Fibroblast of lung (primary cell): ENCODE results near the gene KRTAP9-9. TPM values are rescaled to one million over a fixed set of nuclear protein-coding genes. Genes with fewer than 3 reads are reported as not detected.
"Not testable (repeated sequence)": the region's sequence is repeated elsewhere in the genome, so short reads cannot be mapped to it uniquely, and the experiment has no call there.

Experiments
- DNase-seq, 2 donors: peaks; one replicate each; pipeline versions ENCODE4 v3.0.0 to v3.0.0-alpha.2; 2010; ENCODE audit warnings: low read depth in 2 of 2
- H2AFZ ChIP-seq: 2 replicates; pipeline ENCODE4 v1.5.1; 2012; ENCODE audit warnings: low read length, control low read depth, inconsistent platforms
- H3K27ac ChIP-seq: 2 replicates; pipeline ENCODE4 v1.5.1; 2011; ENCODE audit warnings: low read length, control low read depth; ENCODE audit not compliant: insufficient read depth
- H3K27me3 ChIP-seq: 2 replicates; pipeline ENCODE4 v1.5.1; 2011; ENCODE audit warnings: mild to moderate bottlenecking, low read length; ENCODE audit not compliant: control insufficient read depth, insufficient read depth
- H3K36me3 ChIP-seq: 2 replicates; pipeline ENCODE4 v1.5.1; 2011; ENCODE audit warnings: low read length; ENCODE audit not compliant: control insufficient read depth, insufficient read depth
- H3K4me1 ChIP-seq: 2 replicates; pipeline ENCODE4 v1.5.1; 2011; ENCODE audit warnings: low read length; ENCODE audit not compliant: control insufficient read depth, insufficient read depth; ENCODE audit errors: extremely low read depth
- H3K4me2 ChIP-seq: 2 replicates; pipeline ENCODE4 v1.5.1; 2011; ENCODE audit warnings: low read length, control low read depth; ENCODE audit not compliant: insufficient read depth; ENCODE audit errors: extremely low read depth
- H3K4me3 ChIP-seq, 4 experiments: fragments of 200-600 bp in 1 of 4; sonication (generic) in 1 of 4; replicated peaks in 1 of 4; 2 replicates each; pipeline ENCODE4 v1.5.1; 2011 to 2016; ENCODE audit warnings: low read length in 4 of 4, low read depth in 3 of 4, mild to moderate bottlenecking in 3 of 4, control low read depth in 2 of 4, inconsistent platforms in 1 of 4, mixed read lengths in 1 of 4; ENCODE audit not compliant: insufficient read depth in 1 of 4; ENCODE audit errors: control extremely low read depth in 1 of 4
- H3K79me2 ChIP-seq: 2 replicates; pipeline ENCODE4 v1.5.1; 2012; ENCODE audit warnings: mild to moderate bottlenecking, low read length, inconsistent platforms; ENCODE audit not compliant: control insufficient read depth, insufficient read depth
- H3K9ac ChIP-seq: 2 replicates; pipeline ENCODE4 v1.5.1; 2011; ENCODE audit warnings: mild to moderate bottlenecking, low read length, control low read depth; ENCODE audit not compliant: insufficient read depth
- H3K9me3 ChIP-seq: 2 replicates; pipeline ENCODE4 v1.5.1; 2012; ENCODE audit warnings: low read depth, low read length; ENCODE audit not compliant: control insufficient read depth, insufficient read depth
- H4K20me1 ChIP-seq: 2 replicates; pipeline ENCODE4 v1.5.1; 2011; ENCODE audit warnings: low read length; ENCODE audit not compliant: control insufficient read depth, insufficient read depth; ENCODE audit errors: extremely low read depth
- CTCF ChIP-seq, 2 donors: IDR thresholded peaks in 1 of 2; conservative IDR thresholded peaks in 1 of 2; 1 replicate in 1 of 2; 2 replicates in 1 of 2; pipeline ENCODE4 v1.5.1; 2011 to 2012; ENCODE audit warnings: low read length in 2 of 2, control low read depth in 1 of 2, inconsistent platforms in 1 of 2, low read depth in 1 of 2, mild to moderate bottlenecking in 1 of 2
- EZH2 ChIP-seq: IDR thresholded peaks from 2 replicates; pipeline ENCODE4 v1.5.1; 2012; ENCODE audit warnings: low read length, control low read depth, mild to moderate bottlenecking; ENCODE audit errors: missing control alignments
- polyA plus RNA-seq, 2 donors: library from polyadenylated mRNA; depleted of rRNA in 1 of 2; stranded (reverse) in 1 of 2; unstranded in 1 of 2; fragments of >200 nt; gene quantifications; 2 replicates each; pipeline ENCODE4 v1.2.1, GENCODE V29; 2011 to 2012; ENCODE audit warnings: missing spikeins in 1 of 2
- total RNA-seq: library from RNA; depleted of rRNA; stranded (reverse); fragments of >200 nt; gene quantifications from 2 replicates; pipeline ENCODE4 v1.2.1, GENCODE V29; 2014

Gene KRTAP9-9
- total and polyA plus RNA-seq, 2 donors (not counting 1 experiment from before 2014, with no cell fraction given): not detected

- no peak for DNase-seq
- Histone ChIP-seq H3K4me2 (no peak overlapping the region), H4K20me1 (no peaks in the 10 kb centered on the region), H3K4me1 (no peaks in the 10 kb centered on the region), H3K9ac (no peak overlapping the region), H3K9me3 (no peaks in the 10 kb centered on the region), H3K4me3 (no peak overlapping the region), H2AFZ (no peak overlapping the region), H3K79me2 (no peaks in the 10 kb centered on the region), H3K27ac (no peak overlapping the region), H3K36me3 (no peaks in the 10 kb centered on the region), H3K27me3 (peaks cover 3% of the 10 kb centered on the region)
- no peak for TF ChIP-seq EZH2
- TF ChIP-seq CTCF (conservative IDR thresholded peaks at IDR 0.05 in 1 of 2, IDR thresholded peaks at IDR 0.05 in 1 of 2; ENCODE audit: low read depth in 1 of 2, low read length in 2 of 2): no peak
Measured at GRCh38 chr17:41264599-41264998, 9.4 kb downstream of the KRTAP9-9 start.

- Histone ChIP-seq H3K4me1 (no peaks in the 10 kb centered on the region), H3K4me3 (no peak within 1 kb of the TSS), H3K9ac (no peak within 1 kb of the TSS), H3K36me3 (no peaks in the 10 kb centered on the region), H3K4me2 (no peak within 1 kb of the TSS), H3K9me3 (no peaks in the 10 kb centered on the region), H2AFZ (no peak within 1 kb of the TSS), H3K79me2 (no peaks in the 10 kb centered on the region), H3K27me3 (peaks cover 3% of the 10 kb centered on the region), H3K27ac (no peak within 1 kb of the TSS), H4K20me1 (no peaks in the 10 kb centered on the region)
- no peak for DNase-seq
- TF ChIP-seq EZH2 (no peak), CTCF (conservative IDR thresholded peaks at IDR 0.05 in 1 of 2, IDR thresholded peaks at IDR 0.05 in 1 of 2; ENCODE audit: low read depth in 1 of 2, low read length in 2 of 2) (no peak)
Measured at GRCh38 chr17:41265078-41265477, 9.9 kb downstream of the KRTAP9-9 start, which contains the start of gene KRTAP9-6. KRTAP9-6 (plus strand) TSS chr17:41265378; CDS start chr17:41265378, 0 bp downstream.

- Histone ChIP-seq H3K4me2 (no peak overlapping the region), H3K9ac (no peak overlapping the region), H3K4me3 (no peak overlapping the region), H3K27ac (no peak overlapping the region), H4K20me1 (no peaks in the 10 kb centered on the region), H3K27me3 (peaks cover 3% of the 10 kb centered on the region), H3K79me2 (no peaks in the 10 kb centered on the region), H3K9me3 (no peaks in the 10 kb centered on the region), H3K4me1 (no peaks in the 10 kb centered on the region), H3K36me3 (no peaks in the 10 kb centered on the region), H2AFZ (no peak overlapping the region)
- no peak for DNase-seq
- TF ChIP-seq EZH2 (no peak), CTCF (conservative IDR thresholded peaks at IDR 0.05 in 1 of 2, IDR thresholded peaks at IDR 0.05 in 1 of 2; ENCODE audit: low read depth in 1 of 2, low read length in 2 of 2) (no peak)
Measured at GRCh38 chr17:41267711-41268110, 12.5 kb downstream of the KRTAP9-9 start.

GRCh38 chr17:41271323-41271722, 16.1 kb downstream of the KRTAP9-9 start:
- H3K4me1 ChIP-seq, H3K79me2 ChIP-seq, H4K20me1 ChIP-seq, H3K27me3 ChIP-seq, H2AFZ ChIP-seq, H3K36me3 ChIP-seq, DNase-seq, H3K27ac ChIP-seq, H3K9ac ChIP-seq, H3K4me2 ChIP-seq, H3K4me3 ChIP-seq, H3K9me3 ChIP-seq: not testable (repeated sequence)
